Fibroblast of lung (primary cell): ENCODE data around the gene TAB3. TPM values are rescaled to one million over a fixed set of nuclear protein-coding genes. Genes with fewer than 3 reads are reported as not detected.
"Not testable (repeated sequence)": the region's sequence is repeated elsewhere in the genome, so short reads cannot be mapped to it uniquely, and the experiment has no call there.

Source experiments
- DNase-seq, 2 donors: peaks; one replicate each; pipeline versions ENCODE4 v3.0.0 to v3.0.0-alpha.2; 2010; ENCODE audit warnings: low read depth in 2 of 2
- H2AFZ ChIP-seq: 2 replicates; pipeline ENCODE4 v1.5.1; 2012; ENCODE audit warnings: low read length, control low read depth, inconsistent platforms
- H3K27ac ChIP-seq: 2 replicates; pipeline ENCODE4 v1.5.1; 2011; ENCODE audit warnings: low read length, control low read depth; ENCODE audit not compliant: insufficient read depth
- H3K27me3 ChIP-seq: 2 replicates; pipeline ENCODE4 v1.5.1; 2011; ENCODE audit warnings: mild to moderate bottlenecking, low read length; ENCODE audit not compliant: control insufficient read depth, insufficient read depth
- H3K36me3 ChIP-seq: 2 replicates; pipeline ENCODE4 v1.5.1; 2011; ENCODE audit warnings: low read length; ENCODE audit not compliant: control insufficient read depth, insufficient read depth
- H3K4me1 ChIP-seq: 2 replicates; pipeline ENCODE4 v1.5.1; 2011; ENCODE audit warnings: low read length; ENCODE audit not compliant: control insufficient read depth, insufficient read depth; ENCODE audit errors: extremely low read depth
- H3K4me2 ChIP-seq: 2 replicates; pipeline ENCODE4 v1.5.1; 2011; ENCODE audit warnings: low read length, control low read depth; ENCODE audit not compliant: insufficient read depth; ENCODE audit errors: extremely low read depth
- H3K4me3 ChIP-seq, 4 experiments: fragments of 200-600 bp in 1 of 4; sonication (generic) in 1 of 4; replicated peaks in 1 of 4; 2 replicates each; pipeline ENCODE4 v1.5.1; 2011 to 2016; ENCODE audit warnings: low read length in 4 of 4, low read depth in 3 of 4, mild to moderate bottlenecking in 3 of 4, control low read depth in 2 of 4, inconsistent platforms in 1 of 4, mixed read lengths in 1 of 4; ENCODE audit not compliant: insufficient read depth in 1 of 4; ENCODE audit errors: control extremely low read depth in 1 of 4
- H3K79me2 ChIP-seq: 2 replicates; pipeline ENCODE4 v1.5.1; 2012; ENCODE audit warnings: mild to moderate bottlenecking, low read length, inconsistent platforms; ENCODE audit not compliant: control insufficient read depth, insufficient read depth
- H3K9ac ChIP-seq: 2 replicates; pipeline ENCODE4 v1.5.1; 2011; ENCODE audit warnings: mild to moderate bottlenecking, low read length, control low read depth; ENCODE audit not compliant: insufficient read depth
- H3K9me3 ChIP-seq: 2 replicates; pipeline ENCODE4 v1.5.1; 2012; ENCODE audit warnings: low read depth, low read length; ENCODE audit not compliant: control insufficient read depth, insufficient read depth
- H4K20me1 ChIP-seq: 2 replicates; pipeline ENCODE4 v1.5.1; 2011; ENCODE audit warnings: low read length; ENCODE audit not compliant: control insufficient read depth, insufficient read depth; ENCODE audit errors: extremely low read depth
- CTCF ChIP-seq, 2 donors: IDR thresholded peaks in 1 of 2; conservative IDR thresholded peaks in 1 of 2; 1 replicate in 1 of 2; 2 replicates in 1 of 2; pipeline ENCODE4 v1.5.1; 2011 to 2012; ENCODE audit warnings: low read length in 2 of 2, control low read depth in 1 of 2, inconsistent platforms in 1 of 2, low read depth in 1 of 2, mild to moderate bottlenecking in 1 of 2
- EZH2 ChIP-seq: IDR thresholded peaks from 2 replicates; pipeline ENCODE4 v1.5.1; 2012; ENCODE audit warnings: low read length, control low read depth, mild to moderate bottlenecking; ENCODE audit errors: missing control alignments
- polyA plus RNA-seq, 2 donors: library from polyadenylated mRNA; depleted of rRNA in 1 of 2; stranded (reverse) in 1 of 2; unstranded in 1 of 2; fragments of >200 nt; gene quantifications; 2 replicates each; pipeline ENCODE4 v1.2.1, GENCODE V29; 2011 to 2012; ENCODE audit warnings: missing spikeins in 1 of 2
- total RNA-seq: library from RNA; depleted of rRNA; stranded (reverse); fragments of >200 nt; gene quantifications from 2 replicates; pipeline ENCODE4 v1.2.1, GENCODE V29; 2014

The TAB3 gene
- total and polyA plus RNA-seq, 2 donors (not counting 1 experiment from before 2014, with no cell fraction given) = 8.6 to 14.9 TPM

- Histone ChIP-seq H3K36me3 (no peaks in the 10 kb centered on the region), H3K4me1 (no peaks in the 10 kb centered on the region), H2AFZ (no peak overlapping the region), H3K9ac (no peak overlapping the region), H3K9me3 (no peaks in the 10 kb centered on the region), H3K4me3 (no peak overlapping the region), H3K27me3 (no peaks in the 10 kb centered on the region), H3K79me2 (no peaks in the 10 kb centered on the region), H4K20me1 (no peaks in the 10 kb centered on the region), H3K4me2 (no peak overlapping the region), H3K27ac (no peak overlapping the region)
- TF ChIP-seq EZH2 = no peak
- no peak for TF ChIP-seq CTCF (conservative IDR thresholded peaks at IDR 0.05 in 1 of 2, IDR thresholded peaks at IDR 0.05 in 1 of 2; ENCODE audit: low read depth in 1 of 2, low read length in 2 of 2)
- no peak for DNase-seq
Observed at GRCh38 chrX:30798810-30799209, 90.2 kb downstream of the TAB3 start.

- H3K79me2 ChIP-seq, H3K4me3 ChIP-seq, H4K20me1 ChIP-seq, H3K9me3 ChIP-seq, H2AFZ ChIP-seq, H3K9ac ChIP-seq, H3K36me3 ChIP-seq, H3K4me1 ChIP-seq, H3K27ac ChIP-seq, H3K4me2 ChIP-seq, H3K27me3 ChIP-seq, DNase-seq: not testable (repeated sequence)
Observed at GRCh38 chrX:30797301-30797700, 91.8 kb downstream of the TAB3 start.

DNA sequence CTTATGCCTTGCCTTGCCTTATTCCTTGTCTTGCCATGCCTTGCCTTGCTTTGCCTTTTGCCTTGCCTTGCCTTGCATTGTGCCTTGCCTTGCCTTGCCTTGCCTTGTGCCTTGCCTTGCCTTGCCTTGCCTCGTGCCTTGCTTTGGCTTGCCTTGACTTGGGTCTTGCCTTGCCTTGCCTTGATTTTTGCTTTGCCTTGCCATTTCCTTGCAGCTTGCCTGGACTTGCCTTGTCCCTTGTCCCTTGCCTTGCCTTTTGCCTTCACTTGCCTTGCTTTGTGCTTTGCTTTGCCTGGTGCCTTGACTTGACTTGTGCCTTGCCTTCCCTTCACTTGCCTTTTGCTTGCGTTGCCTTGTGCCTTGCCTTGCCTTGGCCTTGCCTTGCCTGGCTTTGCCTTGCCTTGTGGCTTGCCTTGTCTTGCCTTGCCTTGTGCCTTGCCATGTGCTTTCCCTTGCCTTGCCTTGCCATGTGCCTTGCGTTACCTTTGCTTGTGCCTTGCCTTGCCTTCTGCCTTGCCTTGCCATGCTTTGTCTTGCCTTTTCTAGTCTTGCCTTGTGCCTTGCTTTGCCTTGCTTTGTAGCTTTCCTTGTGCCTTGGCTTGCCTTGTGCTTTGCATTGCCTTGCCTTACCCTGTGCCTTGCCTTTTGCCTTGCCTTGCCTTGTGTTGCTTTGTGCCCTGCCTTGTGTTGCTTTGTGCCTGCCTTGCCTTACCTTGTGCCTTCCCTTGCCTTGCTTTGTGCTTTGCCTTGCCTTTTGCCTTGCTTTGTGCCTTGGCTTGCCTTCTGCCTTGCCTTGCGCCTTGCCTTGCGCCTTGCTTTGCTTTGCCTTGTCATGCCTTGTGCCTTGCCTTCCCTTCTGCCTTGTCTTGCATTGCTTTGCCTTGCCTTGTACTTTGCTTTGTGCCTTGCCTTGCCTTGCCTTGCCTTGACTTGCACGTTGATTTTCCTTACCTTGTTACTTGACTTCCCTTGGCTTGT, 92.8 kb downstream of the TAB3 start:
- Histone ChIP-seq H3K4me1 (no peaks in the 10 kb centered on the region), H3K36me3 (no peaks in the 10 kb centered on the region), H4K20me1 (no peaks in the 10 kb centered on the region), H3K9me3 (no peaks in the 10 kb centered on the region), H3K9ac (no peak overlapping the region), H3K4me3 (no peak overlapping the region), H3K27me3 (no peaks in the 10 kb centered on the region), H3K27ac (no peak overlapping the region), H3K79me2 (no peaks in the 10 kb centered on the region), H3K4me2 (no peak overlapping the region), H2AFZ (no peak overlapping the region)
- no peak for DNase-seq
- TF ChIP-seq CTCF (conservative IDR thresholded peaks at IDR 0.05 in 1 of 2, IDR thresholded peaks at IDR 0.05 in 1 of 2; ENCODE audit: low read depth in 1 of 2, low read length in 2 of 2) = no peak
- TF ChIP-seq EZH2 = no peak
